Thoracic aorta (tissue), 2 donors: Measurements from ENCODE around the gene STX16. TPM values are rescaled to one million over a fixed set of nuclear protein-coding genes. Genes with fewer than 3 reads are reported as not detected.

Source experiments
- ATAC-seq: fragments of 150-250 bp; one replicate; pipeline ENCODE4 v1.8.0; 2017; ENCODE audit warnings: low read depth; ENCODE audit not compliant: insufficient number of reproducible peaks, low FRiP score
- DNase-seq: peaks from one replicate; pipeline ENCODE4 v3.0.0-alpha.2; 2020; ENCODE audit warnings: low spot score
- H3K27ac ChIP-seq, 2 donors: fragments of 200-600 bp; sonication (generic); 1 replicate in 1 of 2; 2 replicates in 1 of 2; pipeline ENCODE4 v1.5.1; 2016; ENCODE audit warnings: mild to moderate bottlenecking in 2 of 2, moderate library complexity in 2 of 2
- H3K27me3 ChIP-seq: fragments of 200-600 bp; sonication (generic); replicated peaks from 2 replicates; pipeline ENCODE4 v1.6.0; 2016; ENCODE audit warnings: mild to moderate bottlenecking; ENCODE audit not compliant: insufficient read depth
- H3K36me3 ChIP-seq: fragments of 200-600 bp; sonication (generic); one replicate; pipeline ENCODE4 v1.5.1; 2016
- H3K4me1 ChIP-seq, 2 donors: fragments of 200-600 bp; sonication (generic); 1 replicate in 1 of 2; 2 replicates in 1 of 2; pipeline versions ENCODE4 v1.5.1 to v1.6.0; 2016; ENCODE audit warnings: low read depth in 2 of 2, mild to moderate bottlenecking in 1 of 2; ENCODE audit not compliant: control insufficient read depth in 1 of 2
- H3K4me3 ChIP-seq: fragments of 200-600 bp; sonication (generic); 2 replicates; pipeline ENCODE4 v1.5.1; 2016; ENCODE audit warnings: mild to moderate bottlenecking
- H3K9me3 ChIP-seq: fragments of 200-600 bp; sonication (generic); 2 replicates; pipeline ENCODE4 v1.5.1; 2016
- CTCF ChIP-seq: fragments of 200-600 bp; sonication (generic); IDR thresholded peaks from one replicate; pipeline ENCODE4 v1.5.1; 2019; ENCODE audit warnings: antibody characterized with exemption
- total RNA-seq, 2 donors: library from RNA; depleted of rRNA; stranded (reverse); fragments of >200 nt; gene quantifications; one replicate each; pipeline versions ENCODE4 v1.1.0 to v1.2.3, GENCODE V29; 2016

STX16 gene
- total RNA-seq, 2 donors from 2014 or later = 66.3 to 109 TPM

GRCh38 chr20:58610811-58611210 lies 40.3 kb upstream of the STX16 start:
- Histone ChIP-seq H3K9me3 (no peaks in the 10 kb centered on the region), H3K27me3 (no peaks in the 10 kb centered on the region), H3K4me3 (no peak overlapping the region), H3K36me3 (no peaks in the 10 kb centered on the region), H3K27ac (peak overlapping the region in 1 of 2 donors; percentile 77), H3K4me1 (peaks cover 9 to 35% of the 10 kb centered on the region in 2 donors)
- TF ChIP-seq CTCF = no peak
- DNase-seq = no peak
- no peak for ATAC-seq

- no peak for DNase-seq
- H3K27ac ChIP-seq = peak overlapping the region; percentile 77 to 90
Observed at GRCh38 chr20:58611236-58612030, 39.6 kb upstream of the STX16 start.

GRCh38 chr20:58612121-58612691 lies 38.9 kb upstream of the STX16 start:
- no peak overlapping the region for H3K4me3 ChIP-seq
- ATAC-seq (no peak), DNase-seq (no peak)
- H3K27me3 ChIP-seq = no peaks in the 10 kb centered on the region
- no peaks in the 10 kb centered on the region for H3K36me3 ChIP-seq
- TF ChIP-seq CTCF = no peak
- H3K4me1 ChIP-seq = peaks cover 9 to 35% of the 10 kb centered on the region in 2 donors
- no peaks in the 10 kb centered on the region for H3K9me3 ChIP-seq
- peak overlapping the region; percentile 77 to 90 for H3K27ac ChIP-seq

More at GRCh38 chr20:58611236-58612030, 39.6 kb upstream of the STX16 start:
- ATAC-seq = no peak
- H3K27me3 ChIP-seq = no peaks in the 10 kb centered on the region
- no peak for TF ChIP-seq CTCF
- H3K9me3 ChIP-seq = no peaks in the 10 kb centered on the region
- H3K4me3 ChIP-seq = no peak overlapping the region
- H3K4me1 ChIP-seq = peaks cover 9 to 35% of the 10 kb centered on the region in 2 donors
- no peaks in the 10 kb centered on the region for H3K36me3 ChIP-seq

GRCh38 chr20:58613061-58613854 lies 37.8 kb upstream of the STX16 start:
- no peak for DNase-seq
- H3K27ac ChIP-seq = peak overlapping the region; percentile 77 to 90
- H3K4me3 ChIP-seq = no peak overlapping the region
- no peaks in the 10 kb centered on the region for H3K27me3 ChIP-seq
- TF ChIP-seq CTCF = no peak
- no peaks in the 10 kb centered on the region for H3K36me3 ChIP-seq
- peak; percentile 3 for ATAC-seq
- H3K4me1 ChIP-seq = peaks cover 9 to 39% of the 10 kb centered on the region in 2 donors
- no peaks in the 10 kb centered on the region for H3K9me3 ChIP-seq

GRCh38 chr20:58614366-58614765 lies 36.7 kb upstream of the STX16 start:
- Histone ChIP-seq H3K4me3 (no peak overlapping the region), H3K27ac (no peak overlapping the region), H3K36me3 (no peaks in the 10 kb centered on the region), H3K27me3 (no peaks in the 10 kb centered on the region), H3K4me1 (peaks cover 9 to 49% of the 10 kb centered on the region in 2 donors), H3K9me3 (no peaks in the 10 kb centered on the region)
- ATAC-seq = no peak
- no peak for TF ChIP-seq CTCF
- no peak for DNase-seq
